Activated CD8-positive, alpha-beta T cell treated with anti-CD3 and anti-CD28 coated beads for 36 hours (primary cell): ENCODE data around the gene INHBC. TPM values are rescaled to one million over a fixed set of nuclear protein-coding genes. Genes with fewer than 3 reads are reported as not detected.

Experiments
- ATAC-seq: fragments of 200-7000 bp; cut with Tn5 transposase; one replicate; pipeline ENCODE4 v1.10.0; 2021; ENCODE audit warnings: mild to moderate bottlenecking, moderate library complexity
- CTCF ChIA-PET: fragments of 350-600 bp; sonication (Branson Sonifier 250); formaldehyde crosslinking; loops from one replicate; lab custom pipeline; 2021; ENCODE audit warnings: antibody characterized with exemption; lab: Charles Lee
- POLR2A ChIA-PET: fragments of 350-600 bp; sonication (Branson Sonifier 250); formaldehyde crosslinking; loops from one replicate; lab custom pipeline; 2021; ENCODE audit warnings: antibody characterized with exemption; lab: Charles Lee
- DNase-seq: peaks from one replicate; pipeline ENCODE4 v3.0.0-alpha.2; 2020
- H3K27ac Mint-ChIP-seq: one replicate; pipeline ENCODE4 v1.8.0; 2021; ENCODE audit warnings: mild to moderate bottlenecking, mixed read lengths
- H3K27me3 Mint-ChIP-seq: one replicate; pipeline ENCODE4 v1.8.0; 2021; ENCODE audit warnings: mixed read lengths
- H3K36me3 Mint-ChIP-seq: one replicate; pipeline ENCODE4 v1.8.0; 2021; ENCODE audit warnings: low read depth, mixed read lengths
- H3K4me1 Mint-ChIP-seq: one replicate; pipeline ENCODE4 v1.8.0; 2021; ENCODE audit warnings: low read depth, mixed read lengths
- H3K4me3 Mint-ChIP-seq: one replicate; pipeline ENCODE4 v1.8.0; 2021; ENCODE audit warnings: mild to moderate bottlenecking, moderate library complexity, mixed read lengths
- H3K9me3 Mint-ChIP-seq: one replicate; pipeline ENCODE4 v1.8.0; 2021; ENCODE audit warnings: mixed read lengths
- intact Hi-C: fragments of 100-400 bp; cut with micrococcal nuclease; formaldehyde crosslinking; loops from one replicate; pipeline ENCODE4 v1.10.0; 2022
- total RNA-seq, 2 experiments: library from RNA; stranded (reverse); gene quantifications; one replicate each; pipeline ENCODE4 v1.2.3, GENCODE V29; 2021
- TF ChIP-seq, protein P1 (sequence below): fragments of 200-600 bp; IDR thresholded peaks from one replicate; pipeline ENCODE4 v1.8.0; 2022; ENCODE audit warnings: antibody characterized with exemption, mild to moderate bottlenecking

The INHBC gene
- total RNA-seq, 2 experiments from 2014 or later: 0.16 TPM; not detected in 1

GRCh38 chr12:57481671-57482070 is 47.1 kb downstream of the INHBC start:
- no peaks in the 10 kb centered on the region for H3K9me3 Mint-ChIP-seq
- peaks cover 44% of the 10 kb centered on the region for H3K4me1 Mint-ChIP-seq
- ATAC-seq (no peak), DNase-seq (no peak)
- POLR2A ChIA-PET: interaction anchor here (1.3 kb wide), 1 partner anchor 38 kb away, joined by 3 read pairs; no protein-coding TSS in a partner anchor
- no peak overlapping the region for H3K4me3 Mint-ChIP-seq
- peak overlapping the region; percentile 99 for H3K27ac Mint-ChIP-seq
- peaks cover 18% of the 10 kb centered on the region for H3K36me3 Mint-ChIP-seq
- intact Hi-C loops: no loop called here
- CTCF ChIA-PET: interaction anchor here (1.6 to 9.9 kb wide), 3 partner anchors 16 to 26 kb away, joined by 5 to 152 read pairs (median 10); partner anchors contain the start of gene GLI1
- H3K27me3 Mint-ChIP-seq: no peaks in the 10 kb centered on the region
- TF ChIP-seq, protein P1, sequence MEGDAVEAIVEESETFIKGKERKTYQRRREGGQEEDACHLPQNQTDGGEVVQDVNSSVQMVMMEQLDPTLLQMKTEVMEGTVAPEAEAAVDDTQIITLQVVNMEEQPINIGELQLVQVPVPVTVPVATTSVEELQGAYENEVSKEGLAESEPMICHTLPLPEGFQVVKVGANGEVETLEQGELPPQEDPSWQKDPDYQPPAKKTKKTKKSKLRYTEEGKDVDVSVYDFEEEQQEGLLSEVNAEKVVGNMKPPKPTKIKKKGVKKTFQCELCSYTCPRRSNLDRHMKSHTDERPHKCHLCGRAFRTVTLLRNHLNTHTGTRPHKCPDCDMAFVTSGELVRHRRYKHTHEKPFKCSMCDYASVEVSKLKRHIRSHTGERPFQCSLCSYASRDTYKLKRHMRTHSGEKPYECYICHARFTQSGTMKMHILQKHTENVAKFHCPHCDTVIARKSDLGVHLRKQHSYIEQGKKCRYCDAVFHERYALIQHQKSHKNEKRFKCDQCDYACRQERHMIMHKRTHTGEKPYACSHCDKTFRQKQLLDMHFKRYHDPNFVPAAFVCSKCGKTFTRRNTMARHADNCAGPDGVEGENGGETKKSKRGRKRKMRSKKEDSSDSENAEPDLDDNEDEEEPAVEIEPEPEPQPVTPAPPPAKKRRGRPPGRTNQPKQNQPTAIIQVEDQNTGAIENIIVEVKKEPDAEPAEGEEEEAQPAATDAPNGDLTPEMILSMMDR: no peak

- Mint-ChIP-seq H3K36me3 (peaks cover 10% of the 10 kb centered on the region), H3K9me3 (no peaks in the 10 kb centered on the region), H3K27me3 (no peaks in the 10 kb centered on the region), H3K4me3 (no peak overlapping the region), H3K4me1 (peaks cover 40% of the 10 kb centered on the region), H3K27ac (peak overlapping the region; percentile 10)
- TF ChIP-seq, protein P1: no peak
- ChIA-PET POLR2A (no interaction called here), CTCF (no interaction called here)
- ATAC-seq (no peak), DNase-seq (no peak)
- intact Hi-C loops: no loop called here
Observed at GRCh38 chr12:57483466-57483865, 48.9 kb downstream of the INHBC start.

- H3K27ac Mint-ChIP-seq: no peak overlapping the region
- POLR2A ChIA-PET: interaction anchor here (0.9 to 6.4 kb wide), 3 partner anchors 11 to 33 kb away, joined by 4 to 50 read pairs (median 8); partner anchors contain the start of gene DDIT3
- H3K36me3 Mint-ChIP-seq: peaks cover 28% of the 10 kb centered on the region
- DNase-seq (no peak), ATAC-seq (no peak)
- TF ChIP-seq, protein P1: no peak
- peaks cover 36% of the 10 kb centered on the region for H3K4me1 Mint-ChIP-seq
- H3K9me3 Mint-ChIP-seq: no peaks in the 10 kb centered on the region
- intact Hi-C loops: no loop called here
- CTCF ChIA-PET: interaction anchor here (1.0 kb wide), 2 partner anchors 9 to 30 kb away, joined by 3 to 5 read pairs; partner anchors contain the start of gene INHBE
- H3K4me3 Mint-ChIP-seq: no peak overlapping the region
- H3K27me3 Mint-ChIP-seq: no peaks in the 10 kb centered on the region
Observed at GRCh38 chr12:57485695-57486094, 51.1 kb downstream of the INHBC start.

- TF ChIP-seq, protein P1: no peak
Observed at GRCh38 chr12:57487055-57487596, 52.5 kb downstream of the INHBC start.

More at GRCh38 chr12:57487055-57487596, 52.5 kb downstream of the INHBC start:
- no peak for DNase-seq
- H3K4me3 Mint-ChIP-seq: peak overlapping the region; percentile 97
- peaks cover 41% of the 10 kb centered on the region for H3K36me3 Mint-ChIP-seq
- ChIA-PET POLR2A (interaction anchor here (0.7 to 6.4 kb wide), 7 partner anchors 9 to 261 kb away, joined by 3 to 50 read pairs (median 4); partner anchors contain the start of gene DDIT3), CTCF (interaction anchor here (1.0 to 1.6 kb wide), 5 partner anchors 10 to 32 kb away, joined by 3 to 6 read pairs (median 5); partner anchors contain the start of gene INHBE)
- no peak for ATAC-seq
- peak overlapping the region; percentile 95 for H3K27ac Mint-ChIP-seq
- H3K4me1 Mint-ChIP-seq: peaks cover 29% of the 10 kb centered on the region
- intact Hi-C loops: no loop called here
- H3K9me3 Mint-ChIP-seq: no peaks in the 10 kb centered on the region
- no peaks in the 10 kb centered on the region for H3K27me3 Mint-ChIP-seq
